ENCODE measurements around the gene EGLN2.

Gene EGLN2

DNA sequence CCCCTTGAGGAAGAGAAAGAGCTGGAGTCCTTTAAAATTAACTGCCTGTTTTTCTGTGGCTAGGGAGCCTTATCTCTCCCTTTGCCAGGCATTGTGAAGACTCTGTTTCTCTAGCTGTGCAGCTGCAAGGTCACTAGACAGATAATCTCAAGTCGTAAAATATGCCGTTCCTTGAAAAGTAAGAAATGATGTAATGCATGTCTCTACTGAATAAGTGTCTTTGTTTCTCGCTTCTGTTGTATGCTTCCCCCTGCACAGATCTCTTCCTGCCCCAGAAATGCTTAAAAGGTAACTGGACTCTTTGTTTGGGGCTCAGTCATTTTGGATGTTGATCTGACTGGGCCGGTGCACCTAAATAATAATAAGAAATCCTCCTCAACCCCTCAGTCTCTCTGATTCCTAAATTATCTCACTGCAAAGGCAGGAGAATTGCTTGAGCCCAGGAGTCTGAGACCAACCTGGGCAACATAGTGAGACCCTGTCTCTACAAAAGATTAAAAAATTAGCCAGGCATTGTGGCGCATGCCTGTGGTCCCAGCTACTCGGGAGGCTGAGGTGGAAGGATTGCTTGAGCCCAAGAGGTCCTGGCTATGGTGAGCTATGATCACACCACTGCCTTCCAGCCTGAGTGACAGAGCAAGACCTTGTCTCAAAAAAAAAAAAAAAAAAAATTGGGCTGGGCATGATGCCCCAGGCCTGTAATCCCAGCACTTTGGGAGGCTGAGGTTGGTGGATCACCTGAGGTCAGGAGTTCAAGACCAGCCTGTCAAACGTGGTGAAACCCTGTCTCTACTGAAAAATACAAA is 34.9 kb downstream of the EGLN2 start (continued):
- TF ChIP-seq, protein P1, sequence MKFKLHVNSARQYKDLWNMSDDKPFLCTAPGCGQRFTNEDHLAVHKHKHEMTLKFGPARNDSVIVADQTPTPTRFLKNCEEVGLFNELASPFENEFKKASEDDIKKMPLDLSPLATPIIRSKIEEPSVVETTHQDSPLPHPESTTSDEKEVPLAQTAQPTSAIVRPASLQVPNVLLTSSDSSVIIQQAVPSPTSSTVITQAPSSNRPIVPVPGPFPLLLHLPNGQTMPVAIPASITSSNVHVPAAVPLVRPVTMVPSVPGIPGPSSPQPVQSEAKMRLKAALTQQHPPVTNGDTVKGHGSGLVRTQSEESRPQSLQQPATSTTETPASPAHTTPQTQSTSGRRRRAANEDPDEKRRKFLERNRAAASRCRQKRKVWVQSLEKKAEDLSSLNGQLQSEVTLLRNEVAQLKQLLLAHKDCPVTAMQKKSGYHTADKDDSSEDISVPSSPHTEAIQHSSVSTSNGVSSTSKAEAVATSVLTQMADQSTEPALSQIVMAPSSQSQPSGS (tag by site-specific recombination; IDR thresholded peaks at IDR 0.05; ENCODE audit: low read depth) = peak; percentile 94
- TF ChIP-seq, protein P2, sequence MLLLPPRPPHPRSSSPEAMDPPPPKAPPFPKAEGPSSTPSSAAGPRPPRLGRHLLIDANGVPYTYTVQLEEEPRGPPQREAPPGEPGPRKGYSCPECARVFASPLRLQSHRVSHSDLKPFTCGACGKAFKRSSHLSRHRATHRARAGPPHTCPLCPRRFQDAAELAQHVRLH (tag by site-specific recombination; IDR thresholded peaks at IDR 0.05) = 0 out of 2 replicates have a peak, but pooled peaks have one; percentile 33
- 0 out of 2 replicates have a peak, but pooled peaks have one; percentile 39 for TF ChIP-seq WT1 (tag by site-specific recombination; IDR thresholded peaks at IDR 0.05)
- TF ChIP-seq ZEB2 (tag by site-specific recombination; IDR thresholded peaks at IDR 0.05) = peak; percentile 48
- peak; percentile 86 for TF ChIP-seq ZNF366 (tag by site-specific recombination; conservative IDR thresholded peaks at IDR 0.05)
- peak; percentile 81 for TF ChIP-seq ZXDB (tag by site-specific recombination; IDR thresholded peaks at IDR 0.05)
- TF ChIP-seq SP7 (tag by site-specific recombination; IDR thresholded peaks at IDR 0.05) = peak; percentile 45; the same call in 1 of the 2 replicates
- peak; percentile 80; the same call in 1 of the 2 replicates for TF ChIP-seq BCL11A (tag by site-specific recombination; IDR thresholded peaks at IDR 0.05; ENCODE audit: low read depth)
- peak; percentile 70; the same call in 1 of the 2 replicates for TF ChIP-seq ZNF24 (tag by site-specific recombination; IDR thresholded peaks at IDR 0.05)
- TF ChIP-seq ZNF121 (tag by site-specific recombination; IDR thresholded peaks at IDR 0.05) = peak; percentile 96
- TF ChIP-seq ZNF335 (tag by site-specific recombination; conservative IDR thresholded peaks at IDR 0.05) = peak; percentile 57; the same call in 1 of the 2 replicates
- peak; percentile 55 for TF ChIP-seq PRDM10 (tag by site-specific recombination; IDR thresholded peaks at IDR 0.05)
- 0 out of 2 replicates have a peak, but pooled peaks have one; percentile 62 for TF ChIP-seq ZNF610 (tag by site-specific recombination; IDR thresholded peaks at IDR 0.05; ENCODE audit: borderline replicate concordance)
- peak; percentile 87 for TF ChIP-seq ZNF561 (tag by site-specific recombination; IDR thresholded peaks at IDR 0.05; ENCODE audit: borderline replicate concordance)
- peak; percentile 30; the same call in 1 of the 2 replicates for TF ChIP-seq ZBTB20 (tag by site-specific recombination; IDR thresholded peaks at IDR 0.05)
- peak; percentile 33; the same call in 1 of the 2 replicates for TF ChIP-seq FEZF1 (tag by site-specific recombination; IDR thresholded peaks at IDR 0.05)
- TF ChIP-seq ZBTB17 (tag by site-specific recombination; IDR thresholded peaks at IDR 0.05) = peak; percentile 50; the same call in 1 of the 2 replicates
- peak; percentile 79 for TF ChIP-seq ZNF362 (tag by site-specific recombination; IDR thresholded peaks at IDR 0.05)
- TF ChIP-seq, protein P3, sequence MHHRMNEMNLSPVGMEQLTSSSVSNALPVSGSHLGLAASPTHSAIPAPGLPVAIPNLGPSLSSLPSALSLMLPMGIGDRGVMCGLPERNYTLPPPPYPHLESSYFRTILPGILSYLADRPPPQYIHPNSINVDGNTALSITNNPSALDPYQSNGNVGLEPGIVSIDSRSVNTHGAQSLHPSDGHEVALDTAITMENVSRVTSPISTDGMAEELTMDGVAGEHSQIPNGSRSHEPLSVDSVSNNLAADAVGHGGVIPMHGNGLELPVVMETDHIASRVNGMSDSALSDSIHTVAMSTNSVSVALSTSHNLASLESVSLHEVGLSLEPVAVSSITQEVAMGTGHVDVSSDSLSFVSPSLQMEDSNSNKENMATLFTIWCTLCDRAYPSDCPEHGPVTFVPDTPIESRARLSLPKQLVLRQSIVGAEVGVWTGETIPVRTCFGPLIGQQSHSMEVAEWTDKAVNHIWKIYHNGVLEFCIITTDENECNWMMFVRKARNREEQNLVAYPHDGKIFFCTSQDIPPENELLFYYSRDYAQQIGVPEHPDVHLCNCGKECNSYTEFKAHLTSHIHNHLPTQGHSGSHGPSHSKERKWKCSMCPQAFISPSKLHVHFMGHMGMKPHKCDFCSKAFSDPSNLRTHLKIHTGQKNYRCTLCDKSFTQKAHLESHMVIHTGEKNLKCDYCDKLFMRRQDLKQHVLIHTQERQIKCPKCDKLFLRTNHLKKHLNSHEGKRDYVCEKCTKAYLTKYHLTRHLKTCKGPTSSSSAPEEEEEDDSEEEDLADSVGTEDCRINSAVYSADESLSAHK (tag by site-specific recombination; IDR thresholded peaks at IDR 0.05) = peak; percentile 69
- peak; percentile 89 for TF ChIP-seq ZBTB21 (tag by site-specific recombination; IDR thresholded peaks at IDR 0.05)
- peak; percentile 73; the same call in 1 of the 2 replicates for TF ChIP-seq BCL11B (tag by site-specific recombination; IDR thresholded peaks at IDR 0.05; ENCODE audit: low read depth)
- TF ChIP-seq ZNF843 (tag by site-specific recombination; IDR thresholded peaks at IDR 0.05) = peak; percentile 63; the same call in 1 of the 2 replicates
- TF ChIP-seq BCL6B (tag by site-specific recombination; IDR thresholded peaks at IDR 0.05) = peak; percentile 80
- peak; percentile 31; the same call in 1 of the 2 replicates for TF ChIP-seq MZF1 (tag by site-specific recombination; IDR thresholded peaks at IDR 0.05; ENCODE audit: borderline replicate concordance)
